ENCODE data around the gene PLEKHG3.
"Not testable (repeated sequence)": the region's sequence is repeated elsewhere in the genome, so short reads cannot be mapped to it uniquely, and the experiment has no call there.

PLEKHG3 gene

GRCh38 chr14:64688811-64689281, 15.4 kb upstream of the PLEKHG3 start:
- DNase-seq = no peak

- no peak for DNase-seq
These were observed 14.9 kb upstream of the PLEKHG3 start for GRCh38 chr14:64689289-64689688.

- DNase-seq = not testable (repeated sequence)
These were observed 13.6 kb upstream of the PLEKHG3 start for GRCh38 chr14:64690607-64691006.

- no peak for DNase-seq
These were observed 12.8 kb upstream of the PLEKHG3 start for GRCh38 chr14:64691376-64691775.

- DNase-seq = no peak
These were observed 11.8 kb upstream of the PLEKHG3 start for GRCh38 chr14:64692189-64692985.

GRCh38 chr14:64692986-64693809, 11.0 kb upstream of the PLEKHG3 start:
- DNase-seq = no peak

- DNase-seq = no peak
These were observed 10.4 kb upstream of the PLEKHG3 start for GRCh38 chr14:64693810-64694165.

GRCh38 chr14:64695071-64695470, 9.2 kb upstream of the PLEKHG3 start:
- no peak for DNase-seq

- DNase-seq = no peak
These were observed 7.8 kb upstream of the PLEKHG3 start for GRCh38 chr14:64696355-64696857.

GRCh38 chr14:64698903-64699302, 5.3 kb upstream of the PLEKHG3 start:
- no peak for DNase-seq

GRCh38 chr14:64700290-64700689, 3.9 kb upstream of the PLEKHG3 start:
- no peak for DNase-seq

GRCh38 chr14:64700894-64701293, 3.3 kb upstream of the PLEKHG3 start:
- DNase-seq = no peak

- no peak for DNase-seq
These were observed 2.6 kb upstream of the PLEKHG3 start for GRCh38 chr14:64701660-64702059.

GRCh38 chr14:64702493-64703394, 1.5 kb upstream of the PLEKHG3 start:
- peak; percentile 61 for DNase-seq

- DNase-seq = peak; percentile 70
These were observed 655 bp upstream of the PLEKHG3 start for GRCh38 chr14:64703395-64704142.

- peak; percentile 49 for DNase-seq
These were observed 638 bp downstream of the PLEKHG3 start for GRCh38 chr14:64704743-64705380.

GRCh38 chr14:64705381-64706118, 1.3 kb downstream of the PLEKHG3 start:
- DNase-seq = no peak

GRCh38 chr14:64706119-64706592, 1.9 kb downstream of the PLEKHG3 start:
- DNase-seq = no peak

GRCh38 chr14:64706593-64707193, 2.5 kb downstream of the PLEKHG3 start:
- no peak for DNase-seq

GRCh38 chr14:64707661-64708060, 3.4 kb downstream of the PLEKHG3 start:
- no peak for DNase-seq

Measured in NCI-H748 treated with DMSO at 0.1 percent for 48 hours (cell line).